BE2C (cell line): ENCODE measurements around the gene MOB3A.

ENCODE experiments used
- DNase-seq: peaks from one replicate; pipeline ENCODE4 v3.0.0-alpha.2; 2020
- H3K27me3 ChIP-seq: fragments of 250-450 bp; sonication (Bioruptor Pico); 2 replicates; pipeline ENCODE4 v1.5.1; 2020; ENCODE audit warnings: mild to moderate bottlenecking
- H3K36me3 ChIP-seq: fragments of 250-450 bp; sonication (Bioruptor Pico); 2 replicates; pipeline ENCODE4 v1.5.1; 2020; ENCODE audit warnings: mild to moderate bottlenecking
- H3K4me1 ChIP-seq: fragments of 250-450 bp; sonication (Bioruptor Pico); 2 replicates; pipeline ENCODE4 v1.5.1; 2020
- H3K4me3 ChIP-seq: 2 replicates; pipeline ENCODE4 v1.5.1; 2011; ENCODE audit warnings: low read depth, low read length
- H3K9me3 ChIP-seq: fragments of 250-450 bp; sonication (Bioruptor Pico); 2 replicates; pipeline ENCODE4 v1.5.1; 2020
- TF ChIP-seq, protein P1 (sequence below): IDR thresholded peaks from 2 replicates; pipeline ENCODE4 v1.5.1; 2012; ENCODE audit warnings: mild to moderate bottlenecking, low read depth, low read length

The MOB3A gene

GRCh38 chr19:2126879-2127518 is 30.9 kb upstream of the MOB3A start:
- Histone ChIP-seq H3K27me3 (no peaks in the 10 kb centered on the region), H3K4me1 (no peaks in the 10 kb centered on the region), H3K4me3 (no peak overlapping the region), H3K36me3 (peaks cover 56% of the 10 kb centered on the region), H3K9me3 (no peaks in the 10 kb centered on the region)
- TF ChIP-seq, protein P1, sequence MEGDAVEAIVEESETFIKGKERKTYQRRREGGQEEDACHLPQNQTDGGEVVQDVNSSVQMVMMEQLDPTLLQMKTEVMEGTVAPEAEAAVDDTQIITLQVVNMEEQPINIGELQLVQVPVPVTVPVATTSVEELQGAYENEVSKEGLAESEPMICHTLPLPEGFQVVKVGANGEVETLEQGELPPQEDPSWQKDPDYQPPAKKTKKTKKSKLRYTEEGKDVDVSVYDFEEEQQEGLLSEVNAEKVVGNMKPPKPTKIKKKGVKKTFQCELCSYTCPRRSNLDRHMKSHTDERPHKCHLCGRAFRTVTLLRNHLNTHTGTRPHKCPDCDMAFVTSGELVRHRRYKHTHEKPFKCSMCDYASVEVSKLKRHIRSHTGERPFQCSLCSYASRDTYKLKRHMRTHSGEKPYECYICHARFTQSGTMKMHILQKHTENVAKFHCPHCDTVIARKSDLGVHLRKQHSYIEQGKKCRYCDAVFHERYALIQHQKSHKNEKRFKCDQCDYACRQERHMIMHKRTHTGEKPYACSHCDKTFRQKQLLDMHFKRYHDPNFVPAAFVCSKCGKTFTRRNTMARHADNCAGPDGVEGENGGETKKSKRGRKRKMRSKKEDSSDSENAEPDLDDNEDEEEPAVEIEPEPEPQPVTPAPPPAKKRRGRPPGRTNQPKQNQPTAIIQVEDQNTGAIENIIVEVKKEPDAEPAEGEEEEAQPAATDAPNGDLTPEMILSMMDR, result no peak
- DNase-seq, result no peak

DNA sequence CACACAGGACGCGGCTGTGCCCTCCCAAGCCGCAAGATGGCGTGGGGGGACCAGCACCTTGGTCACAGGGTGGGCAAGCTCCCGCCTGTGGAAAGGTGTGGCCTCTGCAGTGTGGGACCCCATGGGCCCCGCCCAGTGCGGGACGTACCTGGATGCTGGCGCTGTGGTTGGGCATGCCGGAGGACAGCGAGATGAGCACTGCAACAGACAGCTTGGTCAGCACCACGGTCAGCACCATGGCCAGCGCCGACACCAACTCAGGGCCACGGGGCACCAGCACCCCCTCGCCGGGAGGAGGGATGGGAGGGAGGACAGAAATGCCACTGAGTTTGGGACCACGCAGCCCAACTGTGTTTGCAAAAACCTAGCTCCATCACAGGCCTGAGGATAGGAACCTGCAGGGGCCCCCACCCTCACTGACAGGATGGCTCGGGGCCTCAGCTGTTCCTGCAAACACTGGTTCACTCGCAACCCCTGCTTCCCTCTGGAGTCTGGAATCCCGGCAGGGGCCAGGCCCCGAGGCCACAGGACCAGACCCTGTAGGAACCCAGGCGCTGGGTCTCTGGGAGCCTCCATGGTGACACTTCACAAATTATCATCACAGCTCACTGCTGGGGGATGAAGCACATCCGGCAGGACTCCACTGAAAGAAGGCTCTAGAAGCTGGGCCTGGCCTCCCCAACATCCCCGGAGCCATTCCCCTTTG is 27.7 kb upstream of the MOB3A start:
- Histone ChIP-seq H3K27me3 (no peaks in the 10 kb centered on the region), H3K4me1 (no peaks in the 10 kb centered on the region), H3K9me3 (no peaks in the 10 kb centered on the region), H3K4me3 (no peak overlapping the region), H3K36me3 (peaks cover 73% of the 10 kb centered on the region)
- TF ChIP-seq, protein P1, result no peak
- no peak for DNase-seq

GRCh38 chr19:2122982-2123381 is 26.9 kb upstream of the MOB3A start:
- TF ChIP-seq, protein P1, result no peak
- no peak for DNase-seq
- peaks cover 81% of the 10 kb centered on the region for H3K36me3 ChIP-seq

GRCh38 chr19:2122251-2122650 is 26.1 kb upstream of the MOB3A start:
- DNase-seq, result no peak
- Histone ChIP-seq H3K36me3 (peaks cover 81% of the 10 kb centered on the region), H3K4me1 (no peaks in the 10 kb centered on the region), H3K9me3 (no peaks in the 10 kb centered on the region), H3K4me3 (no peak overlapping the region), H3K27me3 (no peaks in the 10 kb centered on the region)
- TF ChIP-seq, protein P1, result no peak

More at GRCh38 chr19:2122982-2123381, 26.9 kb upstream of the MOB3A start:
- Histone ChIP-seq H3K4me3 (no peak overlapping the region), H3K27me3 (no peaks in the 10 kb centered on the region), H3K4me1 (no peaks in the 10 kb centered on the region), H3K9me3 (no peaks in the 10 kb centered on the region)

- H3K36me3 ChIP-seq, result peaks cover 82% of the 10 kb centered on the region
- H3K9me3 ChIP-seq, result no peaks in the 10 kb centered on the region
- DNase-seq, result no peak
- H3K27me3 ChIP-seq, result no peaks in the 10 kb centered on the region
- no peak overlapping the region for H3K4me3 ChIP-seq
- TF ChIP-seq, protein P1, result no peak
- H3K4me1 ChIP-seq, result no peaks in the 10 kb centered on the region
These were observed 25.4 kb upstream of the MOB3A start for GRCh38 chr19:2121416-2122051.

GRCh38 chr19:2120821-2121220 is 24.7 kb upstream of the MOB3A start:
- no peak for DNase-seq
- TF ChIP-seq, protein P1, result no peak
- Histone ChIP-seq H3K9me3 (no peaks in the 10 kb centered on the region), H3K27me3 (no peaks in the 10 kb centered on the region), H3K4me1 (no peaks in the 10 kb centered on the region), H3K4me3 (no peak overlapping the region), H3K36me3 (peaks cover 85% of the 10 kb centered on the region)
